Measurements from ENCODE around the gene STRADA.
"Not testable (repeated sequence)": the region's sequence is repeated elsewhere in the genome, so short reads cannot be mapped to it uniquely, and the experiment has no call there.

STRADA gene

DNA sequence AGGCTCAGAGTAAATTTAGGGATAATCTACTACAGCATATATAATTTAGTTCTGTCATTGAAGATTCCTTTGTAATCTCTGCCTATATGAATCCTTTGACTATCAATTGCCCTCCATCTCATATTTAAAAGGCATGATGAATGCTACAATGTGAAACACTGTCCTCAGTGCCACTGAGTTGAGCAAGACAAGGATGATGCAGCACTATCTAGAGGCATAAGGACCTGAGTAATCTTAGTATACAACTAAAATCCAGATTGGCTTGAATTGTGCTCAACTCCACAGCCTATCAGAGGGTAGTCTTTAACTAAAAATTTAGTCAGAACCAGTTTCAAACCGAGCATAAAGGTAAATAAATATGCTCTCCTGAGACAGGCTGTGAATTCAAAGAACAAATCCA is 11.6 kb upstream of the STRADA start:
- DNase-seq, result no peak

DNA sequence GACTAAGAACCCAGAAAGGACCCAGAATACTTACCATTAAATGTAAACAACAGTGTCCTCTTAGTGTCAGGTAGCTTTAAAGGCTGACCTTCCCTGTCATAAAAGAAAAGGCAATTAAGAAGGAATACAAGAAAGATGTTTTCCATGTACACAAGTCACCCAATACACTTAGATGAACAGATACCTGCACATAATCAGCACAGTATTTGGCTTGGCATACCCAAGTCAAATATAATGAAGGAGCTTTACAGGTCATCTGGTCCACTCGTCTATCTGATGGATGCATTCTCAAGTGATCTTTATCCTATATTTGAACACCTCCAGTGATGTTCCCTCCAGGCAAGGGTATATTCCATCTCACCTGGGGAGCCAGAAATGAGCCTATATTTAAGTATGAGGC is 11.1 kb upstream of the STRADA start:
- DNase-seq, result no peak

DNA sequence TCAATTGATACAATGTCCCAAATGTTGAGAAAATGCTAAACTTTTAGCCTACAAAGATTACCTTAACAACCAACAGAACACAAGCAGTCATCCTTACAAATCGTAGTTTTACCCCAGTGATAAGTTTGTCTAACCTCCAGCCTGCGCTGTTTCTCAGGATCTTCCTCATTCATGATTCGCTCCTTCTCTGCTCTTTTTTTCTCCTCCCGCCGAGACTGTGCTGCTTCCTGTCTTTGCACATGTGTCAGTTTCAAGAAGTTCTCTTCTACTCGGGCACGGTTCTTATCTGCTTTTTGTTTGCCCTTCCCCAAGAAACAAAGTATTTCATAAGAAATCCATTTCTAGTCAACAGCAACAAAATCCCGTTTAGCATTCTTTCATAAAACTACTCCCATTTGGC is 10.2 kb upstream of the STRADA start:
- no peak for DNase-seq

DNA sequence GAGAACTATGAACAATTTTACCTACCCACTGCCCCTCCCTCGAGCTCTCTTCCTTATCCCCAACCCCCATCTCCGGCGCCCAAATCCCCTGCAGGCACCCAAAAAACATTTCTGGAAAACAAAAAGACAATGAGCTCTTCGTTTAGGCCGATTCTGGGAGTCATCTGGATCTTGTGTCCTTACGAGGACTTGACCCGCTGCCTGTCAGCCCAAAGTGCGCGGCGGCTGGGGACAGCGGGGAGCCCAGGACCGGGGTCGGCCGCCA is 524 bp downstream of the STRADA start:
- DNase-seq, result no peak

DNA sequence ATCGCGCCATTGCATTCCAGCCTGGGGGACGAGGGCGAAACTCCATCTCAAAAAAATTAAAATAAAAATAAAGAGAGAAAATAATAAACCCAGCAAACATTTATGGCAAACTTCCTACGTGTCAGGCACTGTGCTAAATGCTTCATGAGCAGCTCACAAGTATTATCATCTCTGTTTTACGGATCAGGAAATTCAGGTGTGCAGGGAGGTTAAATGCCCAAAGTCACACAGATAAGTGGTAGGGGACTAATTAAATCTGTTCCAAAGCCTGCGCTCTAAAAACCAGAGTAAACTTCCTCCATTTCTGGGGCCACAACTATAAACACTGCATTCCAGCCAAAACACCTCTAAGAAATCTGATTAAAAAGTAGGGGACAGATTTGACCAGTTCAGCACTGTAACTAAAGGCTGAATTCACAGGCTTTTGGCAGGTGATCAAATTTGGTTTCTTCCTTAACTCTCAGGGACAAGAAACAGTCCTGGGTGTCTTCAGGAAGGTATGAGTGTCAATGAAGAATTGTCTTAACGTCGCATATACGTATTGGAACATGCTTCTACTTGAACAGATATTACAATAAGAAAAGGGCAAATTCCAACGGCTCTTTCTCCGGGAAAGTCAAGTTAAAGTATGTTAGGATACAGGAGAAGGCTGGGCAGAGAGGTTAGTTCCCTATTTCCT is 996 bp downstream of the STRADA start:
- no peak for DNase-seq

DNA sequence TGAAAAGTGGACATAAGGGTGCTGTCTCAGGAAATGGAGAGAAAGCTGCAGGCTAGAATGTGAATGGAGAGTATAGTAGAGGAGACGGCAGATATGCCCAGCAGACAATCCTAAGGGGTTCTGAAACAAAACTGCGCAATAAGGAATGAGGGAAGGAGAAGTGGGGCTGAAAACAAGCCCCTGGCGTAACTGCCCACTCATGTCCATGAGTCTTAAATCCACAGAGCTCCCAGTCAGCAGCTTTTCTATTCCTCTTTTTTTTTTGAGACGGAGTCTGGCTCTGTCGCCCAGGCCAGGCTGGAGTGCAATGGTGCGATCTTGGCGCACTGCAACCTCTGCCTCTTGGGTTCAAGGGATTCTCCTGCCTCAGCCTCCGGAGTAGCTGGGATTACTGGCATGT is 5.9 kb downstream of the STRADA start:
- DNase-seq, result no peak

DNA sequence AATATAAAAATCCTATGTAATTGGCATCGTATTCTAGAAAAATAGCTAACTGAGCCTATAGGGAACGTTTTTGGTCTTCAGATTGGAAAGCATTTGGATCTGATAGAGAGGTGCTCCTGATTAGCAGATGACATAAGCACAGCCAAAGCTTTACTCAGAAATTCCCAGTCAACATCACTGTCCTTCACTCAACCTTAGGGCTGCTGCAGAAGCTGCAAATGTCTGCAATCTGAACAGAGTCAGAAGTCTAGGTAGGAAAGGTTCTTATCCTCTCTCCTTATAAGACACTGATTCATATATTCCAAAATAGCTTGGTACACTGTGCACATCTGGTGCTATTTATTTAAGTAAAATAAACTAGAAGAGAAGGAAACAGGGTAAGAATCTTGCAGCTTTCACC is 19.2 kb downstream of the STRADA start:
- no peak for DNase-seq

DNA sequence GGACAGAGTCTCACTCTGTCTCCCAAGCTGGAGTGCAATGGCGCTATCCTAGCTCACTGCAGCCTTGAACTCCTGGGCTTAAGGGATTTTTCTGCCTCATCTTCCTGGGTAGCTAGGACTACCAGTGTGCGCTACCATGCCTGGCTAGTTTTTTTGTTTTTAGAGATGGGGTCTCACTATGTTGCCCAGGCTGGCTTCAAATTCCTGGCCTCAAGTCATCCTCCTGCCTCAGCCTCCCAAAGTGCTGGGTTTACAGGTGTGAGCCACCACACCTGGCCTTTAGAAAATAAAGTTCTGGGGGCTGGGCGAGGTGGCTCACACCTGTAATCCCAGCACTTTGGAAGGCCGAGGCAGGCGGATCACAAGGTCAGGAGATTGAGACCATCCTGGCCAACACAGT is 21.4 kb downstream of the STRADA start:
- not testable (repeated sequence) for DNase-seq

DNA sequence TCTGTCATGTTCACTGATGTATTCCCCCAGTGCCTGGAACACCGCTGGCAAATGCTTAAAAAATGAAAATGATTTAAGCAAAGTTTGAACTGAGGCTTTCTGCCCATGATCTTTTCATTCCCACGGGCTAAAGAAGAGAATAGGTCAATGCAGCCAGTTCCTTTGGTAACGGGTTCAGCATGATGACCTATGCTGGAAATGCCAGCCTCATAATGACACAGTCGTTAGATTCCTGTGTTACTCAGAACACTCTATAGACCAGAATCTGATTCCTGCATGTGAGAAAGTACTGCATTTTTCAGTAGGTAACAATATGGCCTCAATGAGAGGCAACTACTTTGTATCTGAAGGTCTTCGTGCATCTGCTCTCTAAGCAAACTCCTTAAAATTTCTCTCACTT is 22.6 kb downstream of the STRADA start:
- DNase-seq, result no peak

DNA sequence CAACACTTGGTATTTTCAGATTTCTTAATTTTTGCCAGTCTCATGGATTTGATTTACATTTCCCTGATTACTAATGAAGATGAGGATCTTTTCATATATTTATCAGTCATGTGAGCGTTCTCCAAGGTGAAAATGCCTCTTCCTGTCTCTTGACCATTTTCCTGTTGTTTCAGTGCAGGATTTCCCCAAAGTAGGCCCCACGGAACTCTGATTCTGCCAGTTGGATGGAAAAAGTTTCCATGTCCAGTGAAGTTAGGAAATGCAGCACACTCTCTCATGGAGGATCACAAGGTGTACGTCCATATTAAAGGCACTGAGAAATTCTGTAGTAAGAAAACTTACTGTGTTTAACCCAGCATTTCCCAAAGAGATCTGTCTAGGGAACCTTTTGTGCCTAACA is 25.2 kb downstream of the STRADA start:
- no peak for DNase-seq

DNA sequence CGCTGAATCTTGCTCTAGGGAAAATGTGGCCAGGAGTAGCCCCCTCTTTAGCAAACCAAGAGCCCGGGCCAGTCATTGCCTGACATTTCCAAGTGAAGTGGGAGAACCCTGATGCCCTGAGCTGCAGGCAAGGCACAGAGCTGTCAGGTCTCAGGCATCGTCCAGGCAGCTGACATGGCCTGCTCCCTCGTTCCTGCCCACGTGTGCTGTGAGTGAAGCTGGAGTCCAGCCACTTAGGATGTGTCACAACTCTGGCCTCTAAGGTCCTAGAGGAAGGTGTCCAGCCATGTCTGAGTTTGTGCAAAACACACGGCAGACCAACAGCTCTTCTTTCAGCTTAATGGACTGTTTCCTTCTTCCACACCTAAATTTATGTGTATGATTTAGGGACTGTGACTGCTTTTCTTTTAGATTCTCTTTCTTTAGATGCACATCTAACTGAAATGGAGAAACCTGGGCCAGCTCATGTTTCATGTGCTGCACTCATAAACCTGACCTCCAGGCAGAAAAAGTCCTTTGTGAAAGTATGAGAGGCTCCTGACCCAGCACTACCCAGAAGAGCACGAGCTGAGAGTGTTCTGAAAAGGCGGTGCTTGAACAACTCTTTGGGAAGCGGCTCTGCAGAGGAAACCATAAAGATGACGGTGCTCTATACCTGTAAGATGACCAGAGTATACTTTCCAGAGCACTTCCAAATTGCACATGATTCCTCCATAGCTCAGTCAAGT is 26.9 kb downstream of the STRADA start:
- DNase-seq, result no peak

DNA sequence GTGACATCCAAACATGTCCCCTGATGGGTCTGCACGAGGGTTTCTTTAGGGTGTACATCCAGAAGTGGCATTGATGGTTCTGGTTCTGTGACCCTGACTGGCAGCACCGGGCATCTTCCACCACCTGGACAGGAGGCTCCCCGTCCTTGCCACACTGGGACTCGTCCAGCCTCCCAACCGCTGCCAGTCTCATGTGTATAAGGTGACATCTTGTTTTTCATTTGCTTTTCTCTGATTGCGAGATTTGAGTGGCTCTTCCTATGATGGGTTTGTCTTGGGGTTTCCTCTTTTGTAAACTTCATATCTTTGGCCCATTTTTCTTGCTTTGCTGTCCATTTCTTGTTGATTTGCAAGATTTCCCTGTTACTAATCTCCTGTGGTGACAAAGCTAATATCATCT is 32.5 kb downstream of the STRADA start:
- no peak for DNase-seq

DNA sequence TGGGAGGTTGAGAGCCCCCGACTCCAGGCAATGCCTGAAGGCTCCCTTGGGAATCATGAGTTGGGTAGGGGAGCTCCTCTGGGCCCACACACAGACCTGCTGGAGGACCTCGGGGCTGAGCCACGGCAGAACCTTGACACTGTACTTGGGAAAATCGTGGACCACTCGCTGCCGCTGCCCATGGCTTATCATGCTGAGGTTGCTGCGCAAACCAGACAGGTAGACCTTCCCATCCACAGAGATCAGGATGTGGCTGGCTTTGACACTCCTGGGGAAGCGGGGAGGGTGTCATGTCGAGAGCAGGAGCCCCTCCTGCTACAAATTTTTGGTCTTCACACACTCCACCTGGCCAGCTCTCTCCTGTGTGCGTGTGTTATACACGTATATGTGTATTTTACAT is 34.4 kb downstream of the STRADA start:
- DNase-seq, result no peak

DNA sequence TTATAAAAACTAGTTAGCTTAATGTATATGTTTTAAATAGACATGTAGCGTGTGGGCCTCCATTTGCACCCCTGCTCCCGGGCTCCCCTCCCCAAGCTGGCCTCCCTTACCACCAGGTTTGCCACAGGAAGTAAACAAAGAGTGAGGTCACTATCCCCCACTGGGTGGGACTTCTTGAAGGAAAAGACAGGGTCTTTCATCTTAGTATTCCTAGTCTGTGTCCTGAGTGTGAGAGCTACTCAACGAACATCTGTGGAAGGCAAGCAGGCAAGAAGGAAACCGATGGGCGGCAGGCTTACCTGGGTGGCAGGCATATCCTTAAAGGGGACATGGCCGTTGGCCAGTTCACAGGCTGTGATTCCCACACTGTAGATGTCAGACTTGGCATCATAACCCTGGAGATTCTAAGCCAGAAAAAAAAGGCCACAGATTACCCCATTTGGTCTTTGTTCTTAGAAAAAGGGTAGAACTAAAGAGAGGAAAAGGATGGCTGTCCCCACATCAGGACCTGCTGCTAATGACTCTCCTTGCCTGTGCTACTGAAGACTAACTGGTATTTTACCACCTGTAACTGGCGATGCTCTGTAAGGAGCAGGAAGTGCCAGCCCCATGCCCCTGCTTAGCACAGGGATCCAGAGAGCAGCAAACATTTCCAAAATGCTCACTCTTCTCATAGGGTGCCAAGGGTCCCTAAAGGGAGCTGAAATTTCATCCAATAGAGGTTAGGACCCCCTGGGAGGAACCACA is 35.1 kb downstream of the STRADA start:
- DNase-seq, result no peak

DNA sequence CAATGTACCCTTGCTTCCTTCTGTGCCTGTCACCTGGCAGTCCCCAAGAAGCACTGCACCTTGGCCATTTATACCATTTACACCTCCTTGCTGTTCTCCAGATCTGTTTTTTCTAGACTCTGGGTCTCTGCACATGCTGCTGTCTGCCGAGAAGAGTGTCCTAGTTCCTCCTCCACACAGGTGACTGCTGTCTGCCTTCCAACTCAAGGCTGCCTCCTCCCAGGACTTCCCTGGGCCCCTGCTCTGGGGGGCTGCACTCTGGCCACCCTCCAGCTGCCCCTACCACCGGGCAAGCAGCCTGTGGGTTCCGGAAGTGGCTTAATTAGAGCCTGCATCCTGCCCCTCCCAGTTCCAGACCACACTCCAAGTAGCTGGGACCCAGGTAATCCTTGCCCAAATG is 35.9 kb downstream of the STRADA start:
- no peak for DNase-seq

DNA sequence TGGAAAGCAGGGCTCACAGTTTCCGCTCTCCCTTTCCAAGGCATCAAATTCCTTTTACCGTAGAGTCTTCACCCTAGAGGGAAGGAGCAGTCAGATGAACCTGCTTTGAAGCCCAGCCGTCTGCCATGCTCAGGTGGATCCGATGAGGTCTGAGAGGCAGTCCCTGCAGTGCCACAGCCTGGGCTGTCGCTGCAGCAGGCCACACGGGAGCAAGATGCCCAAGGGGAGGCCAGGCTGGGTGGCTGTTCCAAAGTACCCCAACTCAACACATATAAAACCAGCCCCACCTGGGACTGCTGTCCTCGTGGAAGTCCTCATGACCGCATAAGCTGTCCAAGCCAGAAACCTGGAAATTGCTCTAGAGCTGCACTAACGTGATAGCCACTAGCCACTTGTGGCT is 36.8 kb downstream of the STRADA start:
- DNase-seq, result no peak

DNA sequence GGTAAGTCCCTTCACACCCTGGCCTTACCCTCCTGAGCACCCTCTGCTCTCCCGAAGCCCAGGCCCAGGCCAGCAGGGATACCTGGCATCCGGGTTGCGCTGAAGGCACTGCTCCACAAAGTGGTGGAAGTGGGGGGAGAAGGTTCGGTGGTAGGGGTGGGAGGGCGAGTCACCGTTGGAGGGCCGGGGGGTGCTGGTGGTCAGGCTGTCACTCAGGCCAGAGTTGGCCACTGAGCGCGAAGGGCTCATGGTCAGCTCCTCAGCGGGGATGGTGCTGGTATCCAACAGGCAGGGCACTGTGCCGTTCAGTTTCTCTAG is 37.4 kb downstream of the STRADA start:
- DNase-seq, result no peak

DNA sequence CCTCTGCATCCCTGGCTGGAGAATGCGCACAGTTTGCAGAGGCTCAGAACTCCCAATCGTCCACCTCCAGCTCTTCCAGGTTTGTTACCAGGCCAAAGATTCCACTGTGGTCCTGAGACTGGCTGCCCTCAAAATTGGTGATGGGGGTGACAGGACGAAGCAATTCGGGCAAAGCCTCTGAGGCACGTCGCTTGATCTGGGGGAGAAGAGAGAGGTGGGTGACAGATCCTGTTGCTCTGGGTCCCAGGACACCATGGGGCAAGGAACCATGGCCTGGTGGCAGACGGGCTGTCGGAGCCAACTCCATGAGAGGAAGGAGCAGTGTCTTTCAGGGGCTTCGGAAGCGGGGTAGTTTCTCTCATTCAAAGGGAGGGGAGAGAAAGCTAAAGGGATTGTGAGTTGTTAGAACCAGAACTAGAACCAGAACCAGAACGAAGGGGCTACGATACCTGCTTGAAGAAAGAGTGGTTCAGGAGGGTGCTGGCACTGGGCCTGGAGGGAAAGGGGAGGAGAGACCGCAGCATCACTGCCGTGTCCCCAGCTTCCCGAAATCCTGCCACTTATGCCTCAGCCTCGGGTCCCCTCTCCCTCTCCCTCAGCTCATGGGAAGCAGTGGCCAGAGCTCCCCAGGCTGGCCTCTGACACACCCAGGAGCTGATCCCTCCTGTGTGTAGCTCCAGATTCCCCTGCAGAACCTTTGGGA is 37.9 kb downstream of the STRADA start:
- DNase-seq, result no peak

DNA sequence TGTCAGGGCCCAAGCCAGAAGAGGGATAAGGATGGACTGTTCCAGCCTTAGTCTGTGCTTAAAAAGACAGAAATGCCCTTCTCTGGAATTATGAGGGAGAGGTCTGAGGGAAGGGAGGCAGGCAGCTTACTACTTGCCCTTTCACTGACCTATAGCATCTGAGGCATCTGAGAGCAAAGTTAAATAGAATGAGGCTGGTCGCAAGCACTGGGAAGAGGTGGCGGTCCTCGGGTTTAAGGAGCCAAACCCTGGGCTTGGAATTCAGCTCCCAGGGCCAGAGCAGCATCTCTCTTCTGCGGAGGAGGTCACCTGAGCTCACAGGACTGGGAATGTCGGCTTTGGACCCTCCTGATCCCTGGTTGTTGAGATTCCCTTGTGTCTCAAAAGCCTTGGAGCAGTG is 38.6 kb downstream of the STRADA start:
- DNase-seq, result no peak

DNA sequence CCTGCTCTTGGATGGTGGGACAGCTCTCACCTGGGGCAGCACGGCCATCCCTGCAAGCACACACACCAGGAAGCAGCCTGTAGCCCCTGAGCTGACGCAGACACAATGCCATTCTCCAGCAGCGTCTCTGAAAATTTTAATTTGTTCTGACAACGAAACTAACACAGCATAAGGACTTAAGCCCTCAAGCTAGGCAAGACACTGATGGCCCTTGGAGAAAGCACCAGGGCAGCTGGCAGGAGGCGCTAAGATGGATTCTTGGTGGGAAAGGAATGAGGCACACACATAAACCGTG is 38.9 kb downstream of the STRADA start:
- no peak for DNase-seq

DNA sequence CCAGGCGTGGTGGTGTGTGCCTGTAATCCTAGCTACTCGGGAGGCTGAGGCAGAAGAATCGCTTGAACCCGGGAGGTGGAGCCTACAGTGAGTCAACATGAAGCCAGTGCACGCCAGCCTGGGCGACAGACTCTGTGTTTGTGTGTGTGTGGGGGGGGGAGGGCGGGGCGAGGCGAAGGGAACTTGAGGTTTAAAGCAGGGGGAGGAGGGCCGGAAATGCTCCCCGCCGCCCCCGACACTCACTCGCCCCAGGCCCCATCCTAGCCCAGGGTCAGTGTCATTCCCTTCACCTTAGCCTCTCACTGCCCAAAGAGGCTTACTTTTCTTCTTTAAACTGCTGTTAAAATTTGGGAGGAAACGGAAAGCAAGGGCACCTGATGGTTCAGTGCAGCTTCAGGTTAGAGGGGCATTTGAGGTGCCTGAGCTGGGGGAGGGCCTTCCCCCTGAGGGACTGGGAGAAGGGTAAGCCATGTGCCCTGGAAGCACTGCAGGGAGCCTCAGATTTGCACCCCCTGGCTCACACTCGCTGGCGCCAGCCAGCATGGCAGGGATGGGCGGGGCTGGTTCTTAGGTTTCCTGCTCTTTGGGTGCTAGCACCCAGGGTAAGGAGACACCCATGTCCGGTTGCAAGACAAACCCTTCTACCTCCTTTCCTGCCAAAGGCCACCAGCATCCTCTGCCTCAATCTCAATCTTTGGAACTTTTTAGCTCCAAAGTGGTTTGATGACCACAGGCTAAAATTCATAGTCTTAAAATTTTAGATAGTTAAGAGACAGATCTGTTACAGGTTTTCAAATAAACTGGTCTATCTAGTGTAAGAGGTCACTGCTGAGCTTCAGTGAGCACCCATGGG is 39.5 kb downstream of the STRADA start:
- DNase-seq, result peak; percentile 76

DNA sequence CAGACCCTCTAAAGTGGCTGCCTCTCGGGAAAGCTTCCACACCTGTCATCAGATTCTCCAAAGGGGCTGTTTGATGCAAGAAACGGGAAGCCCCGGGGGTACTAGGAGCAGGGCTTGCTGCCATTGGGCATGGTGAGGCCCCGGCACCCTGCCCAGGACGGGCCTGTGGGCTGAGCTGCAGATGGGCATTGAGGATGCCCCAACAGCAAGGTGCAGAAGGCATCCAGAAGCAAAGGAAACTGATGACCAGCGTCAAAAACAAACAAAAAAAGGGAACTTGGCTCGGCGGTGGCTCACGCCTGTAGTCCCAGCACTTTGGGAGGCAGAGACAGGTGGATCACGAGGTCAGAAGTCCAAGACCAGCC is 40.2 kb downstream of the STRADA start:
- DNase-seq, result no peak
